Tibial nerve (tissue), 4 donors: Measurements from ENCODE around the gene ATG5.

ENCODE experiments used
- CTCF ChIP-seq, 5 experiments: fragments of 200-600 bp in 3 of 5; fragments of 450-650 bp in 2 of 5; sonication (generic) in 3 of 5; IDR thresholded peaks; one replicate each; pipeline ENCODE4 v1.5.1; 2016 to 2019; ENCODE audit warnings: antibody characterized with exemption in 5 of 5, mild to moderate bottlenecking in 3 of 5, moderate library complexity in 2 of 5
- EP300 ChIP-seq, 2 donors: sonication (generic); formaldehyde crosslinking; IDR thresholded peaks; one replicate each; pipeline ENCODE4 v1.6.1; 2017; ENCODE audit warnings: antibody characterized with exemption in 2 of 2, mild to moderate bottlenecking in 1 of 2
- POLR2A ChIP-seq, 2 donors: fragments of 450-650 bp; IDR thresholded peaks; one replicate each; pipeline ENCODE4 v1.6.1; 2017; ENCODE audit warnings: antibody characterized with exemption in 2 of 2, mild to moderate bottlenecking in 2 of 2, moderate library complexity in 2 of 2

GRCh38 chr6:106220485-106220884 lies 105.1 kb downstream of the ATG5 start:
- no peak for TF ChIP-seq CTCF (IDR thresholded peaks at IDR 0.05)
- TF ChIP-seq POLR2A (IDR thresholded peaks at IDR 0.05), result no peak
- TF ChIP-seq EP300 (IDR thresholded peaks at IDR 0.05), result no peak
